Activated naive CD4-positive, alpha-beta T cell treated with anti-CD3 and anti-CD28 coated beads, Interleukin-2, amount 50 U/mL, for 24 hours (primary cell): ENCODE results near the gene MALT1.
A peak's percentile ranks its signal among the peaks of the same experiment; 100 is the strongest.
"Not testable (repeated sequence)": the region's sequence is repeated elsewhere in the genome, so short reads cannot be mapped to it uniquely, and the experiment has no call there.

Experiments used
- H3K27ac Mint-ChIP-seq: one replicate; pipeline ENCODE4 v1.8.0; 2021; ENCODE audit warnings: mild to moderate bottlenecking, mixed read lengths
- H3K27me3 Mint-ChIP-seq: one replicate; pipeline ENCODE4 v1.8.0; 2021; ENCODE audit warnings: mixed read lengths
- H3K36me3 Mint-ChIP-seq: one replicate; pipeline ENCODE4 v1.8.0; 2021; ENCODE audit warnings: mixed read lengths
- H3K4me1 Mint-ChIP-seq: one replicate; pipeline ENCODE4 v1.8.0; 2021; ENCODE audit warnings: mixed read lengths
- H3K4me3 Mint-ChIP-seq: one replicate; pipeline ENCODE4 v1.8.0; 2021; ENCODE audit warnings: mild to moderate bottlenecking, mixed read lengths
- H3K9me3 Mint-ChIP-seq: one replicate; pipeline ENCODE4 v1.8.0; 2021; ENCODE audit warnings: mixed read lengths

Gene MALT1

GRCh38 chr18:58730618-58731017, 59.4 kb downstream of the MALT1 start:
- peaks cover 9% of the 10 kb centered on the region for H3K4me1 Mint-ChIP-seq
- no peak overlapping the region for H3K4me3 Mint-ChIP-seq
- no peaks in the 10 kb centered on the region for H3K9me3 Mint-ChIP-seq
- peaks cover 17% of the 10 kb centered on the region for H3K36me3 Mint-ChIP-seq
- no peak overlapping the region for H3K27ac Mint-ChIP-seq
- no peaks in the 10 kb centered on the region for H3K27me3 Mint-ChIP-seq

- no peak overlapping the region for H3K4me3 Mint-ChIP-seq
- no peak overlapping the region for H3K27ac Mint-ChIP-seq
- peaks cover 22% of the 10 kb centered on the region for H3K36me3 Mint-ChIP-seq
- peaks cover 5% of the 10 kb centered on the region for H3K4me1 Mint-ChIP-seq
- no peaks in the 10 kb centered on the region for H3K9me3 Mint-ChIP-seq
- no peaks in the 10 kb centered on the region for H3K27me3 Mint-ChIP-seq
Measured at GRCh38 chr18:58732471-58732870, 61.2 kb downstream of the MALT1 start.

- peaks cover 5% of the 10 kb centered on the region for H3K4me1 Mint-ChIP-seq
- H3K36me3 Mint-ChIP-seq: peaks cover 25% of the 10 kb centered on the region
- H3K4me3 Mint-ChIP-seq: no peak overlapping the region
- H3K9me3 Mint-ChIP-seq: no peaks in the 10 kb centered on the region
- H3K27ac Mint-ChIP-seq: no peak overlapping the region
- no peaks in the 10 kb centered on the region for H3K27me3 Mint-ChIP-seq
Measured at GRCh38 chr18:58733866-58734265, 62.6 kb downstream of the MALT1 start.

- no peaks in the 10 kb centered on the region for H3K27me3 Mint-ChIP-seq
- no peak overlapping the region for H3K27ac Mint-ChIP-seq
- peaks cover 14% of the 10 kb centered on the region for H3K4me1 Mint-ChIP-seq
- H3K4me3 Mint-ChIP-seq: no peak overlapping the region
- H3K36me3 Mint-ChIP-seq: peaks cover 28% of the 10 kb centered on the region
- H3K9me3 Mint-ChIP-seq: no peaks in the 10 kb centered on the region
Measured at GRCh38 chr18:58738322-58738721, 67.1 kb downstream of the MALT1 start.

- Mint-ChIP-seq H3K27me3 (no peaks in the 10 kb centered on the region), H3K36me3 (peaks cover 47% of the 10 kb centered on the region), H3K27ac (no peak overlapping the region), H3K4me3 (no peak overlapping the region), H3K9me3 (no peaks in the 10 kb centered on the region), H3K4me1 (no peaks in the 10 kb centered on the region)
Measured at GRCh38 chr18:58745914-58746313, 74.6 kb downstream of the MALT1 start.

- H3K4me1 Mint-ChIP-seq: peaks cover 5% of the 10 kb centered on the region
- no peaks in the 10 kb centered on the region for H3K9me3 Mint-ChIP-seq
- H3K27me3 Mint-ChIP-seq: no peaks in the 10 kb centered on the region
- no peak overlapping the region for H3K27ac Mint-ChIP-seq
- H3K36me3 Mint-ChIP-seq: peaks cover 46% of the 10 kb centered on the region
- H3K4me3 Mint-ChIP-seq: no peak overlapping the region
Measured at GRCh38 chr18:58748899-58749595, 77.8 kb downstream of the MALT1 start.

GRCh38 chr18:58753976-58754375, 82.7 kb downstream of the MALT1 start:
- H3K9me3 Mint-ChIP-seq: no peaks in the 10 kb centered on the region
- peaks cover 47% of the 10 kb centered on the region for H3K4me1 Mint-ChIP-seq
- no peaks in the 10 kb centered on the region for H3K27me3 Mint-ChIP-seq
- H3K36me3 Mint-ChIP-seq: peaks cover 13% of the 10 kb centered on the region
- peak overlapping the region; percentile 35 for H3K27ac Mint-ChIP-seq
- no peak overlapping the region for H3K4me3 Mint-ChIP-seq

- H3K4me1 Mint-ChIP-seq: peaks cover 48% of the 10 kb centered on the region
- H3K27ac Mint-ChIP-seq: peak overlapping the region; percentile 15
- H3K36me3 Mint-ChIP-seq: peaks cover 9% of the 10 kb centered on the region
- no peak overlapping the region for H3K4me3 Mint-ChIP-seq
- no peaks in the 10 kb centered on the region for H3K27me3 Mint-ChIP-seq
- H3K9me3 Mint-ChIP-seq: no peaks in the 10 kb centered on the region
Measured at GRCh38 chr18:58754544-58755068, 83.3 kb downstream of the MALT1 start.

- Mint-ChIP-seq H3K27ac (peak overlapping the region; percentile 15), H3K27me3 (no peaks in the 10 kb centered on the region), H3K4me1 (peaks cover 48% of the 10 kb centered on the region), H3K9me3 (no peaks in the 10 kb centered on the region), H3K36me3 (peaks cover under 1% of the 10 kb centered on the region), H3K4me3 (no peak overlapping the region)
Measured at GRCh38 chr18:58755304-58756010, 84.2 kb downstream of the MALT1 start.

GRCh38 chr18:58756148-58756547, 84.9 kb downstream of the MALT1 start:
- no peaks in the 10 kb centered on the region for H3K36me3 Mint-ChIP-seq
- H3K9me3 Mint-ChIP-seq: no peaks in the 10 kb centered on the region
- peaks cover 51% of the 10 kb centered on the region for H3K4me1 Mint-ChIP-seq
- no peak overlapping the region for H3K27ac Mint-ChIP-seq
- no peak overlapping the region for H3K4me3 Mint-ChIP-seq
- no peaks in the 10 kb centered on the region for H3K27me3 Mint-ChIP-seq

- Mint-ChIP-seq H3K9me3 (no peaks in the 10 kb centered on the region), H3K36me3 (no peaks in the 10 kb centered on the region), H3K27me3 (no peaks in the 10 kb centered on the region), H3K4me1 (peaks cover 57% of the 10 kb centered on the region), H3K27ac (no peak overlapping the region), H3K4me3 (no peak overlapping the region)
Measured at GRCh38 chr18:58756596-58757240, 85.5 kb downstream of the MALT1 start.

GRCh38 chr18:58757351-58757750, 86.1 kb downstream of the MALT1 start:
- not testable (repeated sequence) for H3K27me3 Mint-ChIP-seq, H3K36me3 Mint-ChIP-seq, H3K4me3 Mint-ChIP-seq, H3K27ac Mint-ChIP-seq, H3K9me3 Mint-ChIP-seq
- peaks cover 61% of the 10 kb centered on the region for H3K4me1 Mint-ChIP-seq

- Mint-ChIP-seq H3K4me3 (no peak overlapping the region), H3K9me3 (no peaks in the 10 kb centered on the region), H3K36me3 (no peaks in the 10 kb centered on the region), H3K27ac (no peak overlapping the region), H3K4me1 (peaks cover 61% of the 10 kb centered on the region), H3K27me3 (no peaks in the 10 kb centered on the region)
Measured at GRCh38 chr18:58758046-58758445, 86.8 kb downstream of the MALT1 start.

- Mint-ChIP-seq H3K27ac (no peak overlapping the region), H3K27me3 (no peaks in the 10 kb centered on the region), H3K4me3 (no peak overlapping the region), H3K36me3 (no peaks in the 10 kb centered on the region), H3K9me3 (no peaks in the 10 kb centered on the region), H3K4me1 (peaks cover 60% of the 10 kb centered on the region)
Measured at GRCh38 chr18:58758606-58759005, 87.3 kb downstream of the MALT1 start.

GRCh38 chr18:58761241-58761969, 90.1 kb downstream of the MALT1 start:
- H3K27ac Mint-ChIP-seq: peak overlapping the region; percentile 13
- H3K4me1 Mint-ChIP-seq: peaks cover 41% of the 10 kb centered on the region
- peaks cover 8% of the 10 kb centered on the region for H3K27me3 Mint-ChIP-seq
- H3K9me3 Mint-ChIP-seq: no peaks in the 10 kb centered on the region
- no peak overlapping the region for H3K4me3 Mint-ChIP-seq
- no peaks in the 10 kb centered on the region for H3K36me3 Mint-ChIP-seq
